Astrocyte (in vitro differentiated cells and primary cell): Measurements from ENCODE around the gene PYGM. TPM values are rescaled to one million over a fixed set of nuclear protein-coding genes. Genes with fewer than 3 reads are reported as not detected.
A peak's percentile ranks its signal among the peaks of the same experiment; 100 is the strongest.

Source experiments
- DNase-seq: peaks from one replicate; pipeline ENCODE4 v3.0.0-alpha.2; 2010; ENCODE audit warnings: low read depth
- FAIRE-seq: peaks from 2 replicates; lab custom pipeline; 2011; peaks lifted over from hg19 to GRCh38; lab: Jason Lieb, UNC
- H2AFZ ChIP-seq: 2 replicates; pipeline ENCODE4 v1.6.0; 2012; ENCODE audit warnings: low read depth, low read length, inconsistent platforms
- H3K27ac ChIP-seq: 2 replicates; pipeline ENCODE4 v1.5.1; 2011; ENCODE audit warnings: low read depth, low read length, inconsistent platforms
- H3K27me3 ChIP-seq: 2 replicates; pipeline ENCODE4 v1.6.0; 2011; ENCODE audit warnings: low read length, inconsistent platforms; ENCODE audit not compliant: insufficient read depth
- H3K36me3 ChIP-seq: 2 replicates; pipeline ENCODE4 v1.5.1; 2011; ENCODE audit warnings: low read length, inconsistent platforms; ENCODE audit not compliant: insufficient read depth
- H3K4me1 ChIP-seq: 2 replicates; pipeline ENCODE4 v1.5.1; 2011; ENCODE audit warnings: low read length, inconsistent platforms; ENCODE audit not compliant: insufficient read depth
- H3K4me2 ChIP-seq: 2 replicates; pipeline ENCODE4 v1.6.0; 2012; ENCODE audit warnings: low read length, inconsistent platforms
- H3K4me3 ChIP-seq: 2 replicates; pipeline ENCODE4 v1.5.1; 2011; ENCODE audit warnings: low read depth, mild to moderate bottlenecking, low read length, inconsistent platforms; ENCODE audit not compliant: insufficient read depth
- H3K79me2 ChIP-seq: 2 replicates; pipeline ENCODE4 v1.6.0; 2012; ENCODE audit warnings: mild to moderate bottlenecking, low read length, inconsistent platforms; ENCODE audit not compliant: insufficient read depth
- H3K9ac ChIP-seq: 2 replicates; pipeline ENCODE4 v1.6.0; 2012; ENCODE audit warnings: mild to moderate bottlenecking, low read length, inconsistent platforms
- H3K9me3 ChIP-seq: 2 replicates; pipeline ENCODE4 v1.5.1; 2012; ENCODE audit warnings: low read depth, mild to moderate bottlenecking, low read length, inconsistent platforms; ENCODE audit not compliant: insufficient read depth
- H4K20me1 ChIP-seq: 2 replicates; pipeline ENCODE4 v1.6.0; 2012; ENCODE audit warnings: low read length, inconsistent platforms; ENCODE audit not compliant: insufficient read depth
- H3K27ac Mint-ChIP-seq: one replicate; pipeline ENCODE4 v1.8.0; 2021; ENCODE audit warnings: mild to moderate bottlenecking, mixed read lengths; ENCODE audit not compliant: unreplicated experiment
- H3K27me3 Mint-ChIP-seq: one replicate; pipeline ENCODE4 v1.8.0; 2021; ENCODE audit warnings: low read depth, mixed read lengths; ENCODE audit not compliant: unreplicated experiment
- H3K36me3 Mint-ChIP-seq: one replicate; pipeline ENCODE4 v1.8.0; 2021; ENCODE audit warnings: low read depth, mixed read lengths; ENCODE audit not compliant: unreplicated experiment
- H3K4me1 Mint-ChIP-seq: one replicate; pipeline ENCODE4 v1.8.0; 2021; ENCODE audit warnings: low read depth, mixed read lengths; ENCODE audit not compliant: unreplicated experiment
- H3K4me3 Mint-ChIP-seq: one replicate; pipeline ENCODE4 v1.8.0; 2021; ENCODE audit warnings: mild to moderate bottlenecking, moderate library complexity, mixed read lengths; ENCODE audit not compliant: unreplicated experiment
- H3K9me3 Mint-ChIP-seq: one replicate; pipeline ENCODE4 v1.8.0; 2021; ENCODE audit warnings: mild to moderate bottlenecking, mixed read lengths; ENCODE audit not compliant: unreplicated experiment
- CTCF ChIP-seq: IDR thresholded peaks from 2 replicates; pipeline ENCODE4 v1.5.1; 2011; ENCODE audit warnings: low read depth, mild to moderate bottlenecking, inconsistent platforms, low read length, moderate library complexity; ENCODE audit not compliant: insufficient read depth
- EZH2 ChIP-seq: IDR thresholded peaks from 2 replicates; pipeline ENCODE4 v1.6.1; 2012; ENCODE audit warnings: mild to moderate bottlenecking, low read length, inconsistent platforms; ENCODE audit not compliant: insufficient read depth
- total RNA-seq: library from RNA; stranded (reverse); gene quantifications from 2 replicates; pipeline ENCODE4 v1.2.1, GENCODE V29; 2021

PYGM gene
- total RNA-seq, 1 donor from 2014 or later, result 0.68 TPM

DNA sequence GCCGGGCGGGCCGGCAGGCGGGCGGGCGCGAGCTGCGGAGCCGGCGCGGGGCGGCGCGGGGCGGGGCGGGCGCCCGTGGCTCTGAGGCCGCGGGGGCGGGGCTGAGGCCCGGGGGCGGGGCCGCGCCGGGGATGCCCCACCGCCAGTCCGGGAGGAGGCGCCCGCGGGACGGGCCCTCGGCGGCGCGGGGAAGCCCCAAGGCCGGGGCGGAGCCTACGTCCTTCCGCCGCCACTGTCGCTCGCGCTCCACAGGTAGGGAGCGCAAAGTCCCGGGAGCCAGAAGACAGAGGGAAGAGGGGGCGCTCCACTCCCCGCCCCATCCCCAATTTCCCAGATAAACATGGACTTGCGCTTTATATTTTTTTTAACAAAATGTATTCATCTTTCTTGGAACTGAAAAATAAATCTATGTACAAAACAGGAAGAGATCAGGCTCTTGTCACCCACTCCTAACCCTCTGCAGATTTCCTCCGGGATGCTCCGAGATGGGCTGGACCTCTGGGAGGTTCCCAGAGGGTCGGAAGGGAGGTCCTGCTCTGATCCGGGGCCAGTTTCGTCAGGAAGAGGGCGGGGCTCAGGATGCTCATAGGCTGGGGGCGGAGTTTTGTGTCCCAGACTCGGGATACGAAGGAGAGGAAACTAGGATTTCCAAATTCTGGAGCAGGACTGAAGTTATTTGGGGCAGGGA is 43.5 kb upstream of the PYGM start, which contains the start of gene MAP4K2:
MAP4K2 (minus strand) TSS at position 57 of the 688 bp plus-strand sequence. CDS start 65 bp downstream, outside the sequence.
- no peak for TF ChIP-seq CTCF
- TF ChIP-seq EZH2, result no peak
- peak within 1 kb of the TSS; percentile 94 for H3K27ac Mint-ChIP-seq
- Histone ChIP-seq H3K4me2 (peak within 1 kb of the TSS; percentile 91), H3K27me3 (no peaks in the 10 kb centered on the region), H3K36me3 (peaks cover 2% of the 10 kb centered on the region), H4K20me1 (peaks cover 18% of the 10 kb centered on the region), H3K79me2 (no peaks in the 10 kb centered on the region), H2AFZ (peak within 1 kb of the TSS; percentile 69), H3K9ac (peak within 1 kb of the TSS; percentile 81), H3K4me1 (peaks cover 9% of the 10 kb centered on the region), H3K4me3 (peak within 1 kb of the TSS; percentile 74), H3K27ac (peak within 1 kb of the TSS; percentile 67), H3K9me3 (no peaks in the 10 kb centered on the region)
- no peak for FAIRE-seq
- H3K27me3 Mint-ChIP-seq, result no peaks in the 10 kb centered on the region
- peak; percentile 50 for DNase-seq
- peaks cover 2% of the 10 kb centered on the region for H3K4me1 Mint-ChIP-seq
- peak within 1 kb of the TSS; percentile 94 for H3K4me3 Mint-ChIP-seq
- H3K36me3 Mint-ChIP-seq, result peaks cover 7% of the 10 kb centered on the region
- no peaks in the 10 kb centered on the region for H3K9me3 Mint-ChIP-seq

DNA sequence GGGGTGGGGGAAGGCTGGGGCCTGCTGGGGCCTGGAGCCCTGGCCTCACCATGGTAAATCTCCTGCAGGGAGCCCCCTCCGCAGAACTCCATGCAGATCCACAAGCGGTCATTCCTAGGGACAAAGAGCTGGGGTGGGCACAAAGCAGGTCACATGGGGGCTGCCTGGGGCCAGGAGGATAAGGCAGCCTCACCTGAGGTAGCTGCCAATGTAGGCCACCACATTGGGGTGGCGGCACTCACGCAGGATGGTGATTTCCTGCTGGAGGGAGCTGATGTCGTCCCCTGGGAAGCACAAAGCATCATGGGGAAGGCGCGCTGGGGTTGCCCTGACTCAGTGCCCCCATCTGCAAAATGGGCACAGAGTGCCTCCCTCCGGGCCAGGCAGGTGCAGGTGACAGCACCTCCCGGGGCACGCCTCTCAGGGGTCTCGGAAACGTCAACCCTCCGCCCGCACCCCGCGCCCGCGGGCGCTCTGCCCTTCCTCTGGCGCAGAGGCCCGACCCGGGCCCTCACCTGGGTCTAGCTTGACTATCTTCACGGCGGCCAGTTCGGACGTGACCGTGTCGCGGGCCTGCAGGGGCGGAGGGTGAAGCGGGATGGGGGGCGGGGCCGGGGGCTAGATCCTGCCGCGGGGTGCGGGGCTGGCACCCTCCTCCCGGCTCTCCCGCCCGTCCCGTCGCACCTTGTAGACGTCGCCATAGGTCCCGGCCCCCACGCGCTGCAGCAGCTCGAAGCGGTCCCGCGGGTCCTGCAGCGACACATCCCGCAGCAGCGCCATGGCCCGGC is 42.8 kb upstream of the PYGM start:
- Mint-ChIP-seq H3K27me3 (no peaks in the 10 kb centered on the region), H3K9me3 (no peaks in the 10 kb centered on the region), H3K4me1 (peaks cover 2% of the 10 kb centered on the region), H3K4me3 (peak overlapping the region; percentile 66), H3K36me3 (peaks cover 7% of the 10 kb centered on the region), H3K27ac (no peak overlapping the region)
- FAIRE-seq (no peak), DNase-seq (no peak)
- Histone ChIP-seq H2AFZ (peak overlapping the region; percentile 69), H3K4me2 (peak overlapping the region; percentile 91), H3K9ac (peak overlapping the region; percentile 68), H3K79me2 (no peaks in the 10 kb centered on the region), H3K4me3 (peak overlapping the region; percentile 49), H3K27me3 (no peaks in the 10 kb centered on the region), H4K20me1 (peaks cover 15% of the 10 kb centered on the region), H3K36me3 (peaks cover 2% of the 10 kb centered on the region), H3K4me1 (peaks cover 9% of the 10 kb centered on the region), H3K27ac (no peak overlapping the region), H3K9me3 (no peaks in the 10 kb centered on the region)
- TF ChIP-seq EZH2 (no peak), CTCF (no peak)
